ENCODE results near the gene SDK1. TPM values are rescaled to one million over a fixed set of nuclear protein-coding genes. Genes with fewer than 3 reads are reported as not detected.

Gene SDK1
- total and polyA plus RNA-seq, 10 of the 15 experiments (the other 5 are each of a cell fraction or from before 2014, with no cell fraction given): 0.14 to 0.33 TPM; not detected in 8

- intact Hi-C loops (cut with micrococcal nuclease; ENCODE audit: unreplicated experiment) (no loop called here), in situ Hi-C loops (cut with MboI) (no loop called here)
- FAIRE-seq: no peak
- no peaks in the 10 kb centered on the region; the same call in 2 of the 3 replicates for H3K9me3 ChIP-seq (replicated peaks; ENCODE audit: control insufficient read depth, insufficient read depth, low read length)
- ATAC-seq: no peak
- POLR2A ChIA-PET: no interaction called here
- no peak overlapping the region for H3K4me3 ChIP-seq
- WGBS (ENCODE audit: insufficient coverage, insufficient replicate concordance, low lambda C conversion rate, missing lambda C conversion rate): 49% methylated on average over 26 of the region's 26 CpGs
- RAD21 ChIA-PET (ENCODE audit: unreplicated experiment): no interaction called here
- H3K4me2 ChIP-seq (ENCODE audit: control insufficient read depth, insufficient read depth): no peak overlapping the region
- H4K20me1 ChIP-seq (ENCODE audit: control insufficient read depth, insufficient read depth): no peaks in the 10 kb centered on the region
- H3K27me3 ChIP-seq (replicated peaks in 1 of 2; ENCODE audit: control insufficient read depth in 2 of 2, insufficient read depth in 2 of 2, low read length in 1 of 2): no peaks in the 10 kb centered on the region
- no peak for DNase-seq (ENCODE audit: low read depth, low spot score)
- no peaks in the 10 kb centered on the region for H3K4me1 ChIP-seq (ENCODE audit: control insufficient read depth, insufficient read depth, low read length)
- H3K79me2 ChIP-seq (ENCODE audit: control insufficient read depth, insufficient read depth, low read length): no peaks in the 10 kb centered on the region
- H3K9ac ChIP-seq (ENCODE audit: control insufficient read depth, insufficient read depth, low read length): no peak overlapping the region
- BruUV-seq (replicated peaks): no TSS peak
- CTCF ChIA-PET: no interaction called here
- SMC1A ChIA-PET (ENCODE audit: uncharacterized antibody, unreplicated experiment): no interaction called here
- TF ChIP-seq PAX8 (IDR thresholded peaks at IDR 0.05): no peak
- no peak for TF ChIP-seq PAX5 (IDR thresholded peaks at IDR 0.05; ENCODE audit: borderline replicate concordance, low read depth, low read length)
- TF ChIP-seq, protein P1, sequence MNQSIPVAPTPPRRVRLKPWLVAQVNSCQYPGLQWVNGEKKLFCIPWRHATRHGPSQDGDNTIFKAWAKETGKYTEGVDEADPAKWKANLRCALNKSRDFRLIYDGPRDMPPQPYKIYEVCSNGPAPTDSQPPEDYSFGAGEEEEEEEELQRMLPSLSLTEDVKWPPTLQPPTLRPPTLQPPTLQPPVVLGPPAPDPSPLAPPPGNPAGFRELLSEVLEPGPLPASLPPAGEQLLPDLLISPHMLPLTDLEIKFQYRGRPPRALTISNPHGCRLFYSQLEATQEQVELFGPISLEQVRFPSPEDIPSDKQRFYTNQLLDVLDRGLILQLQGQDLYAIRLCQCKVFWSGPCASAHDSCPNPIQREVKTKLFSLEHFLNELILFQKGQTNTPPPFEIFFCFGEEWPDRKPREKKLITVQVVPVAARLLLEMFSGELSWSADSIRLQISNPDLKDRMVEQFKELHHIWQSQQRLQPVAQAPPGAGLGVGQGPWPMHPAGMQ (IDR thresholded peaks at IDR 0.05; ENCODE audit: borderline replicate concordance): no peak
- no peak for TF ChIP-seq IKZF1 (conservative IDR thresholded peaks at IDR 0.05)
- TF ChIP-seq JUND (IDR thresholded peaks at IDR 0.05; ENCODE audit: low read depth, low read length): no peak
- TF ChIP-seq PKNOX1 (IDR thresholded peaks at IDR 0.05): no peak
- no peak for TF ChIP-seq WRNIP1 (IDR thresholded peaks at IDR 0.05; ENCODE audit: borderline replicate concordance, low read depth, low read length)
- no peak for TF ChIP-seq RAD51 (IDR thresholded peaks at IDR 0.05)
- TF ChIP-seq CBFB (IDR thresholded peaks at IDR 0.05; ENCODE audit: low read depth): no peak
- H3K36me3 ChIP-seq (ENCODE audit: control insufficient read depth in 2 of 2, insufficient read depth in 2 of 2, low read length in 1 of 2): no peaks in the 10 kb centered on the region
- no peak overlapping the region for H2AFZ ChIP-seq (ENCODE audit: control insufficient read depth, low read depth, low read length)
- no peak overlapping the region for H3K27ac ChIP-seq (ENCODE audit: control insufficient read depth, insufficient read depth)
These were observed 932.8 kb downstream of the SDK1 start for GRCh38 chr7:4233621-4234497.

Data from GM12878 (cell line).